ENCODE data around the gene ITGA7. TPM values are rescaled to one million over a fixed set of nuclear protein-coding genes. Genes with fewer than 3 reads are reported as not detected.

ITGA7 gene
- total RNA-seq, 6 donors from 2014 or later: 4.6 to 30.4 (median 9.0) TPM

GRCh38 chr12:55694651-55695050, 13.1 kb downstream of the ITGA7 start:
- no peaks in the 10 kb centered on the region for H3K4me1 ChIP-seq

GRCh38 chr12:55694188-55694515, 13.6 kb downstream of the ITGA7 start:
- H3K9me3 ChIP-seq: no peaks in the 10 kb centered on the region
- no peak for TF ChIP-seq EP300 (IDR thresholded peaks at IDR 0.05)
- TF ChIP-seq POLR2A (IDR thresholded peaks at IDR 0.05): no peak
- TF ChIP-seq CTCF (IDR thresholded peaks at IDR 0.05): no peak
- TF ChIP-seq POLR2AphosphoS5 (IDR thresholded peaks at IDR 0.05): no peak
- no peaks in the 10 kb centered on the region for H3K4me1 ChIP-seq
- H3K36me3 ChIP-seq: no peaks in the 10 kb centered on the region
- H3K27me3 ChIP-seq: no peaks in the 10 kb centered on the region
- DNase-seq (no peak), ATAC-seq (ENCODE audit: low FRiP score in 2 of 2) (no peak)
- no peak overlapping the region for H3K27ac ChIP-seq
- WGBS, 2 donors: 96 to 98% methylated on average over 7 of the region's 7 CpGs
- H3K4me3 ChIP-seq: no peak overlapping the region

More at GRCh38 chr12:55694651-55695050, 13.1 kb downstream of the ITGA7 start:
- ATAC-seq (ENCODE audit: low FRiP score in 2 of 2) (no peak), DNase-seq (no peak)
- no peak overlapping the region for H3K4me3 ChIP-seq
- H3K27ac ChIP-seq: no peak overlapping the region
- WGBS, 2 donors: 94 to 100% methylated on average over 1 to 2 of the region's 4 CpGs
- TF ChIP-seq EP300 (IDR thresholded peaks at IDR 0.05) (no peak), CTCF (IDR thresholded peaks at IDR 0.05) (no peak), POLR2A (IDR thresholded peaks at IDR 0.05) (no peak), POLR2AphosphoS5 (IDR thresholded peaks at IDR 0.05) (no peak)
- no peaks in the 10 kb centered on the region for H3K36me3 ChIP-seq
- no peaks in the 10 kb centered on the region for H3K27me3 ChIP-seq
- no peaks in the 10 kb centered on the region for H3K9me3 ChIP-seq

- Histone ChIP-seq H3K9me3 (no peaks in the 10 kb centered on the region), H3K4me1 (no peaks in the 10 kb centered on the region), H3K36me3 (no peaks in the 10 kb centered on the region), H3K4me3 (no peak overlapping the region), H3K27me3 (no peaks in the 10 kb centered on the region), H3K27ac (no peak overlapping the region)
- ATAC-seq (ENCODE audit: low FRiP score in 2 of 2): peak in 1 of 2 donors; percentile 7
- DNase-seq: no peak
- TF ChIP-seq POLR2A (IDR thresholded peaks at IDR 0.05): no peak
- no peak for TF ChIP-seq EP300 (IDR thresholded peaks at IDR 0.05)
- no peak for TF ChIP-seq CTCF (IDR thresholded peaks at IDR 0.05)
- TF ChIP-seq POLR2AphosphoS5 (IDR thresholded peaks at IDR 0.05): no peak
- WGBS, 2 donors: 86 to 93% methylated on average over 7 of the region's 7 CpGs
Observed at GRCh38 chr12:55693323-55694187, 14.1 kb downstream of the ITGA7 start.

- no peak for TF ChIP-seq CTCF (IDR thresholded peaks at IDR 0.05)
- TF ChIP-seq POLR2A (IDR thresholded peaks at IDR 0.05): no peak
- no peak for TF ChIP-seq EP300 (IDR thresholded peaks at IDR 0.05)
- no peak for TF ChIP-seq POLR2AphosphoS5 (IDR thresholded peaks at IDR 0.05)
- DNase-seq (peak in 1 of 2 donors; percentile 55), ATAC-seq (ENCODE audit: low FRiP score in 2 of 2) (peak in 1 of 2 donors; percentile 30)
- H3K4me1 ChIP-seq: no peaks in the 10 kb centered on the region
- WGBS, 2 donors: 90 to 93% methylated on average over 9 to 11 of the region's 12 CpGs
- H3K36me3 ChIP-seq: no peaks in the 10 kb centered on the region
- no peak overlapping the region for H3K4me3 ChIP-seq
- no peak overlapping the region for H3K27ac ChIP-seq
- no peaks in the 10 kb centered on the region for H3K27me3 ChIP-seq
- no peaks in the 10 kb centered on the region for H3K9me3 ChIP-seq
Observed at GRCh38 chr12:55692631-55693322, 14.9 kb downstream of the ITGA7 start.

Measured in upper lobe of left lung (tissue), 6 donors.